Measurements from ENCODE around the gene PRKAR2B.

Gene PRKAR2B

GRCh38 chr7:107056728-107057473, 12.4 kb downstream of the PRKAR2B start:
- no peak for DNase-seq (ENCODE audit: low read depth)
- TF ChIP-seq MYC (IDR thresholded peaks at IDR 0.05; ENCODE audit: low read depth, low read length) (no peak), POLR2A (IDR thresholded peaks at IDR 0.05; ENCODE audit: extremely low read depth, insufficient read length) (no peak), CTCF (IDR thresholded peaks at IDR 0.05; ENCODE audit: low read depth, low read length) (no peak), MAX (IDR thresholded peaks at IDR 0.05; ENCODE audit: low read depth, low read length) (no peak)
- H3K4me3 ChIP-seq (ENCODE audit: low read depth, low read length) = no peak overlapping the region

GRCh38 chr7:107057474-107057833, 12.9 kb downstream of the PRKAR2B start:
- H3K4me3 ChIP-seq (ENCODE audit: low read depth, low read length) = no peak overlapping the region
- TF ChIP-seq MAX (IDR thresholded peaks at IDR 0.05; ENCODE audit: low read depth, low read length) (no peak), POLR2A (IDR thresholded peaks at IDR 0.05; ENCODE audit: extremely low read depth, insufficient read length) (no peak)
- DNase-seq (ENCODE audit: low read depth) = no peak

- no peak for DNase-seq (ENCODE audit: low read depth)
- TF ChIP-seq MYC (IDR thresholded peaks at IDR 0.05; ENCODE audit: low read depth, low read length) (no peak), MAX (IDR thresholded peaks at IDR 0.05; ENCODE audit: low read depth, low read length) (no peak), POLR2A (IDR thresholded peaks at IDR 0.05; ENCODE audit: extremely low read depth, insufficient read length) (no peak), CTCF (IDR thresholded peaks at IDR 0.05; ENCODE audit: low read depth, low read length) (no peak)
- no peak overlapping the region for H3K4me3 ChIP-seq (ENCODE audit: low read depth, low read length)
Observed at GRCh38 chr7:107059468-107059867, 15.0 kb downstream of the PRKAR2B start.

GRCh38 chr7:107063245-107064120, 19.0 kb downstream of the PRKAR2B start:
- DNase-seq (ENCODE audit: low read depth) = no peak
- TF ChIP-seq MYC (IDR thresholded peaks at IDR 0.05; ENCODE audit: low read depth, low read length) (no peak), POLR2A (IDR thresholded peaks at IDR 0.05; ENCODE audit: extremely low read depth, insufficient read length) (no peak), CTCF (IDR thresholded peaks at IDR 0.05; ENCODE audit: low read depth, low read length) (no peak), MAX (IDR thresholded peaks at IDR 0.05; ENCODE audit: low read depth, low read length) (no peak)
- H3K4me3 ChIP-seq (ENCODE audit: low read depth, low read length) = no peak overlapping the region

- DNase-seq (ENCODE audit: low read depth) = no peak
- no peak overlapping the region for H3K4me3 ChIP-seq (ENCODE audit: low read depth, low read length)
- no peak for TF ChIP-seq CTCF (IDR thresholded peaks at IDR 0.05; ENCODE audit: low read depth, low read length)
- TF ChIP-seq POLR2A (IDR thresholded peaks at IDR 0.05; ENCODE audit: extremely low read depth, insufficient read length) = no peak
- TF ChIP-seq MYC (IDR thresholded peaks at IDR 0.05; ENCODE audit: low read depth, low read length) = no peak
- TF ChIP-seq MAX (IDR thresholded peaks at IDR 0.05; ENCODE audit: low read depth, low read length) = no peak
Observed at GRCh38 chr7:107064255-107064654, 19.8 kb downstream of the PRKAR2B start.

GRCh38 chr7:107065929-107066247, 21.4 kb downstream of the PRKAR2B start:
- H3K4me3 ChIP-seq (ENCODE audit: low read depth, low read length) = no peak overlapping the region
- DNase-seq (ENCODE audit: low read depth) = no peak
- TF ChIP-seq CTCF (IDR thresholded peaks at IDR 0.05; ENCODE audit: low read depth, low read length) (no peak), MAX (IDR thresholded peaks at IDR 0.05; ENCODE audit: low read depth, low read length) (no peak), POLR2A (IDR thresholded peaks at IDR 0.05; ENCODE audit: extremely low read depth, insufficient read length) (no peak), MYC (IDR thresholded peaks at IDR 0.05; ENCODE audit: low read depth, low read length) (no peak)

Measured in NB4 (cell line).